H9 (cell line): ENCODE measurements around the gene CDCP1. TPM values are rescaled to one million over a fixed set of nuclear protein-coding genes. Genes with fewer than 3 reads are reported as not detected.
A peak's percentile ranks its signal among the peaks of the same experiment; 100 is the strongest.

ENCODE experiments used
- DNase-seq: peaks from one replicate; pipeline ENCODE4 v3.0.0-alpha.2; 2017
- H2AFZ ChIP-seq: one replicate; pipeline ENCODE4 v1.6.1; 2013; ENCODE audit warnings: mild to moderate bottlenecking, low read length, control low read depth, moderate library complexity
- H2AK5ac ChIP-seq: 2 replicates; pipeline ENCODE4 v1.6.1; 2013; ENCODE audit warnings: low read length, control low read depth, mixed read lengths; ENCODE audit not compliant: insufficient read length
- H2BK120ac ChIP-seq: one replicate; pipeline ENCODE4 v1.6.1; 2013; ENCODE audit warnings: low read depth, mild to moderate bottlenecking, low read length, control low read depth, inconsistent platforms; ENCODE audit not compliant: poor library complexity, severe bottlenecking
- H2BK12ac ChIP-seq: 2 replicates; pipeline ENCODE4 v1.6.1; 2013; ENCODE audit warnings: low read length, control low read depth, mixed read lengths, low read depth; ENCODE audit not compliant: insufficient read length
- H2BK15ac ChIP-seq: 2 replicates; pipeline ENCODE4 v1.6.1; 2013; ENCODE audit warnings: low read depth, low read length, control low read depth
- H2BK20ac ChIP-seq: one replicate; pipeline ENCODE4 v1.6.1; 2013; ENCODE audit warnings: low read depth, mild to moderate bottlenecking, low read length, control low read depth, inconsistent platforms; ENCODE audit not compliant: poor library complexity, severe bottlenecking
- H2BK5ac ChIP-seq: 2 replicates; pipeline ENCODE4 v1.6.1; 2013; ENCODE audit warnings: low read length, control low read depth, mixed read lengths; ENCODE audit not compliant: insufficient read length
- H3K14ac ChIP-seq: 2 replicates; pipeline ENCODE4 v1.6.1; 2013; ENCODE audit warnings: low read length, control low read depth; ENCODE audit not compliant: insufficient read depth
- H3K18ac ChIP-seq: 2 replicates; pipeline ENCODE4 v1.6.1; 2013; ENCODE audit warnings: low read depth, mild to moderate bottlenecking, mixed read lengths, low read length, control low read depth; ENCODE audit not compliant: insufficient read length
- H3K23ac ChIP-seq: 2 replicates; pipeline ENCODE4 v1.6.1; 2013; ENCODE audit warnings: low read length, control low read depth, mixed read lengths, low read depth; ENCODE audit not compliant: insufficient read length
- H3K23me2 ChIP-seq: 2 replicates; pipeline ENCODE4 v1.6.1; 2013; ENCODE audit warnings: low read depth, mild to moderate bottlenecking, mixed read lengths, low read length, control low read depth; ENCODE audit not compliant: insufficient read length, poor library complexity, severe bottlenecking
- H3K27ac ChIP-seq: 2 replicates; pipeline ENCODE4 v1.5.1; 2013; ENCODE audit warnings: low read length, control low read depth, mixed read lengths, low read depth; ENCODE audit not compliant: insufficient read length
- H3K27me3 ChIP-seq: 2 replicates; pipeline ENCODE4 v1.6.1; 2013; ENCODE audit warnings: low read length, control low read depth, inconsistent platforms; ENCODE audit not compliant: insufficient read depth
- H3K4ac ChIP-seq: 2 replicates; pipeline ENCODE4 v1.6.1; 2013; ENCODE audit warnings: low read depth, mild to moderate bottlenecking, control low read depth, inconsistent platforms, low read length, moderate library complexity
- H3K4me1 ChIP-seq: 2 replicates; pipeline ENCODE4 v1.6.1; 2013; ENCODE audit warnings: low read length, control low read depth, inconsistent platforms; ENCODE audit not compliant: insufficient read depth
- H3K4me2 ChIP-seq: 2 replicates; pipeline ENCODE4 v1.6.1; 2013; ENCODE audit warnings: low read length, control low read depth, mixed read lengths; ENCODE audit not compliant: insufficient read length, insufficient read depth
- H3K56ac ChIP-seq: 2 replicates; pipeline ENCODE4 v1.6.1; 2013; ENCODE audit warnings: low read depth, mild to moderate bottlenecking, mixed read lengths, low read length, control low read depth; ENCODE audit not compliant: insufficient read length
- H3K79me1 ChIP-seq: 2 replicates; pipeline ENCODE4 v1.6.1; 2013; ENCODE audit warnings: low read depth, mild to moderate bottlenecking, moderate library complexity, low read length, control low read depth, inconsistent platforms; ENCODE audit not compliant: insufficient read depth, poor library complexity, severe bottlenecking
- H3K79me2 ChIP-seq: 2 replicates; pipeline ENCODE4 v1.6.1; 2013; ENCODE audit warnings: low read length, control low read depth, inconsistent platforms; ENCODE audit not compliant: insufficient read depth
- H3K9ac ChIP-seq: 2 replicates; pipeline ENCODE4 v1.6.1; 2013; ENCODE audit warnings: low read length, control low read depth, mixed read lengths; ENCODE audit not compliant: insufficient read length; ENCODE audit errors: extremely low read depth
- H3K9me3 ChIP-seq: one replicate; pipeline ENCODE4 v1.6.1; 2013; ENCODE audit warnings: low read depth, low read length, inconsistent platforms; ENCODE audit not compliant: control insufficient read depth
- H3T11ph ChIP-seq: one replicate; pipeline ENCODE4 v1.6.1; 2013; ENCODE audit warnings: mild to moderate bottlenecking, low read length, control low read depth, inconsistent platforms
- H4K20me1 ChIP-seq: one replicate; pipeline ENCODE4 v1.6.1; 2013; ENCODE audit not compliant: control insufficient read depth, insufficient read length, insufficient read depth
- H4K5ac ChIP-seq: 2 replicates; pipeline ENCODE4 v1.6.1; 2013; ENCODE audit warnings: low read depth, mild to moderate bottlenecking, mixed read lengths, low read length, control low read depth; ENCODE audit not compliant: insufficient read length
- H4K8ac ChIP-seq: replicated peaks from 2 replicates; pipeline ENCODE4 v1.6.1; 2013; ENCODE audit warnings: low read length, control low read depth, mixed read lengths, low read depth; ENCODE audit not compliant: insufficient read length
- H4K91ac ChIP-seq: 2 replicates; pipeline ENCODE4 v1.6.1; 2013; ENCODE audit warnings: low read depth, mild to moderate bottlenecking, moderate library complexity, mixed read lengths, low read length, control low read depth; ENCODE audit not compliant: insufficient read length
- H3K27ac Mint-ChIP-seq, 3 experiments: 2 replicates in 2 of 3; 3 replicates in 1 of 3; pipeline ENCODE4 v1.8.0; 2020 to 2021; ENCODE audit warnings: mixed read lengths in 3 of 3, mild to moderate bottlenecking in 1 of 3, moderate library complexity in 1 of 3
- H3K27me3 Mint-ChIP-seq: 2 replicates; pipeline ENCODE4 v1.8.0; 2021; ENCODE audit warnings: low read depth, mild to moderate bottlenecking, moderate library complexity, mixed read lengths
- H3K36me3 Mint-ChIP-seq, 3 experiments: 2 replicates in 2 of 3; 3 replicates in 1 of 3; pipeline ENCODE4 v1.8.0; 2020 to 2021; ENCODE audit warnings: low read depth in 3 of 3, mixed read lengths in 3 of 3; ENCODE audit not compliant: insufficient read depth in 1 of 3
- H3K4me1 Mint-ChIP-seq, 2 experiments: 2 replicates each; pipeline ENCODE4 v1.8.0; 2020; ENCODE audit warnings: mixed read lengths in 2 of 2
- H3K4me3 Mint-ChIP-seq, 2 experiments: 2 replicates in 1 of 2; 3 replicates in 1 of 2; pipeline ENCODE4 v1.8.0; 2020 to 2021; ENCODE audit warnings: mild to moderate bottlenecking in 2 of 2, mixed read lengths in 2 of 2, moderate library complexity in 1 of 2
- H3K9me3 Mint-ChIP-seq, 2 experiments: 2 replicates in 1 of 2; 3 replicates in 1 of 2; pipeline ENCODE4 v1.8.0; 2020; ENCODE audit warnings: mild to moderate bottlenecking in 2 of 2, mixed read lengths in 2 of 2, moderate library complexity in 1 of 2
- CTCF ChIP-seq: fragments of 200-600 bp; sonication (generic); conservative IDR thresholded peaks from 3 replicates; pipeline ENCODE4 v1.8.0; 2021; ENCODE audit warnings: antibody characterized with exemption, mild to moderate bottlenecking
- WGBS: extraction: QIAGEN DNeasy Blood & Tissue Kit; methylation state at CpG from one replicate; pipeline ENCODE4 v1.1.7; 2013; ENCODE audit warnings: missing lambda C conversion rate, low lambda C conversion rate, mixed read lengths; ENCODE audit not compliant: insufficient read length; ENCODE audit errors: extremely low coverage; 5-methylcytosine and 5-hydroxymethylcytosine counted together
- total RNA-seq: library from RNA; stranded (reverse); gene quantifications from 2 replicates; pipeline ENCODE4 v1.2.1, GENCODE V29; 2021

CDCP1 gene
- total RNA-seq, 1 experiment from 2014 or later = 12.9 TPM

DNA sequence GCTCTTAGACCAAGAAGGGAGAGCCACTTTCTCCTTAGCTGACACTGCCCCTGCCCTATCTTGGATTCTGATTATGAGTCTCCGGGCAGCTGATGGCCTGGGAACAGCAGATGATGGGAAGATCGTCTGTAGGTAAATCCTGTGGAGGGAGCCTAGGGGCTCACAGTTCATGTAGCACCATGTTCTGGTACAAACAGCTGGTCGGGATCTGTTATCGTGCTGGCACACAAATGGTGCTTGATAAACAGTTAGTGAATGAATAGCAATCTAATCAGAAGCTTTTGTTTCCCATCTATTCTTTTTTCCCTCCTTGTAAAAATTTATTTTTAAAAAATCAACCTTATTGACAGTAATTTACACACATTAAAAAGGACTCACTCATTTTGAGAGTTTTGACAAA lies 26.8 kb downstream of the CDCP1 start:
- Histone ChIP-seq H4K8ac (no peak overlapping the region), H2BK5ac (no peak overlapping the region), H3K79me1 (no peaks in the 10 kb centered on the region), H2AFZ (no peak overlapping the region), H2BK20ac (no peak overlapping the region), H4K5ac (no peak overlapping the region), H3K23me2 (no peaks in the 10 kb centered on the region), H3K9ac (no peak overlapping the region), H3K4ac (no peak overlapping the region), H3K14ac (no peak overlapping the region), H2BK15ac (no peak overlapping the region), H3K27me3 (no peaks in the 10 kb centered on the region), H3T11ph (no peak overlapping the region), H3K4me1 (no peaks in the 10 kb centered on the region; the same call in 1 of the 2 replicates), H3K79me2 (no peaks in the 10 kb centered on the region), H3K27ac (no peak overlapping the region), H3K4me2 (no peak overlapping the region), H2BK120ac (no peak overlapping the region), H2BK12ac (no peak overlapping the region), H2AK5ac (no peak overlapping the region), H3K23ac (no peak overlapping the region), H4K20me1 (no peaks in the 10 kb centered on the region), H4K91ac (no peak overlapping the region), H3K56ac (no peak overlapping the region), H3K9me3 (no peaks in the 10 kb centered on the region), H3K18ac (no peak overlapping the region)
- no peak for DNase-seq
- no peak overlapping the region for H3K4me3 Mint-ChIP-seq
- H3K4me1 Mint-ChIP-seq = peaks cover 2 to 6% of the 10 kb centered on the region in 2 experiments; a peak in 2 of 4 replicates
- no peaks in the 10 kb centered on the region for H3K27me3 Mint-ChIP-seq
- no peaks in the 10 kb centered on the region for H3K9me3 Mint-ChIP-seq
- H3K27ac Mint-ChIP-seq = peak overlapping the region in 1 of 3 experiments; percentile 80; a peak in 1 of 7 replicates
- no peak for TF ChIP-seq CTCF
- H3K36me3 Mint-ChIP-seq = peaks cover 0 to 3% (median 0%) of the 10 kb centered on the region in 3 experiments; a peak in 2 of 7 replicates
- no CpG with 5 or more reads among the region's 4 CpGs for WGBS
